Cardiac muscle cell (in vitro differentiated cells and primary cell): ENCODE measurements around the gene PGS1. TPM values are rescaled to one million over a fixed set of nuclear protein-coding genes. Genes with fewer than 3 reads are reported as not detected.

Source experiments
- DNase-seq, 2 donors: peaks; one replicate each; pipeline versions ENCODE4 v3.0.0 to v3.0.0-alpha.2; 2010 to 2017; ENCODE audit warnings: low read depth in 1 of 2, low spot score in 1 of 2
- H3K27ac ChIP-seq: fragments of 200-600 bp; sonication (generic); 2 replicates; pipeline ENCODE4 v1.5.1; 2016
- H3K27me3 ChIP-seq: fragments of 200-600 bp; sonication (generic); 2 replicates; pipeline ENCODE4 v1.6.0; 2016; ENCODE audit warnings: control low read depth
- H3K36me3 ChIP-seq: fragments of 200-600 bp; sonication (generic); 2 replicates; pipeline ENCODE4 v1.5.1; 2016; ENCODE audit warnings: control low read depth
- H3K4me1 ChIP-seq: fragments of 200-600 bp; sonication (generic); 2 replicates; pipeline ENCODE4 v1.8.1; 2017; ENCODE audit warnings: low read depth, mild to moderate bottlenecking, mixed run types
- H3K4me3 ChIP-seq: fragments of 200-600 bp; sonication (generic); 2 replicates; pipeline ENCODE4 v1.5.1; 2016; ENCODE audit warnings: mild to moderate bottlenecking
- H3K9me3 ChIP-seq: fragments of 200-600 bp; sonication (generic); 2 replicates; pipeline ENCODE4 v1.5.1; 2017; ENCODE audit warnings: low read depth, mild to moderate bottlenecking, control low read depth
- CTCF ChIP-seq: IDR thresholded peaks from 2 replicates; pipeline ENCODE4 v1.5.1; 2012; ENCODE audit warnings: low read depth, mild to moderate bottlenecking, low read length
- polyA plus RNA-seq: library from polyadenylated mRNA; unstranded; fragments of >200 nt; fragmentation: Nextera tagmentation; extraction: Ambion mirVana; gene quantifications from 2 replicates; pipeline ENCODE4 v1.2.1, GENCODE V29; 2016
- total RNA-seq: library from RNA; depleted of rRNA; stranded (reverse); fragments of >200 nt; gene quantifications from 2 replicates; pipeline ENCODE4 v1.2.3, GENCODE V29; 2016

PGS1 gene
- total and polyA plus RNA-seq, 2 experiments from 2014 or later = 46.7 to 64.7 TPM

- peak within 1 kb of the TSS; percentile 97 for H3K27ac ChIP-seq
- TF ChIP-seq CTCF = no peak
- peaks cover 51% of the 10 kb centered on the region for H3K4me1 ChIP-seq
These were observed 18.5 kb upstream of the PGS1 start, which contains the start of gene SOCS3 for GRCh38 chr17:78359997-78360370. SOCS3 (minus strand) TSS chr17:78360077; CDS start chr17:78359095, 982 bp downstream.

GRCh38 chr17:78360371-78361224, 17.9 kb upstream of the PGS1 start:
- Histone ChIP-seq H3K27ac (peak overlapping the region; percentile 97), H3K36me3 (no peaks in the 10 kb centered on the region), H3K4me1 (peaks cover 51% of the 10 kb centered on the region), H3K27me3 (no peaks in the 10 kb centered on the region), H3K9me3 (no peaks in the 10 kb centered on the region), H3K4me3 (peak overlapping the region; percentile 86)
- peak; percentile 92 to 95 for DNase-seq
- TF ChIP-seq CTCF = peak; percentile 95

More at GRCh38 chr17:78359997-78360370, 18.5 kb upstream of the PGS1 start, which contains the start of gene SOCS3:
- no peaks in the 10 kb centered on the region for H3K9me3 ChIP-seq
- peak; percentile 98 to 99 for DNase-seq
- H3K36me3 ChIP-seq = no peaks in the 10 kb centered on the region
- H3K27me3 ChIP-seq = no peaks in the 10 kb centered on the region
- H3K4me3 ChIP-seq = peak within 1 kb of the TSS; percentile 86

GRCh38 chr17:78361225-78361701, 17.2 kb upstream of the PGS1 start:
- no peak for TF ChIP-seq CTCF
- Histone ChIP-seq H3K36me3 (no peaks in the 10 kb centered on the region), H3K9me3 (no peaks in the 10 kb centered on the region), H3K4me3 (no peak overlapping the region), H3K27me3 (no peaks in the 10 kb centered on the region), H3K4me1 (peaks cover 51% of the 10 kb centered on the region), H3K27ac (peak overlapping the region; percentile 97)
- DNase-seq = no peak

- DNase-seq = no peak
- Histone ChIP-seq H3K27me3 (no peaks in the 10 kb centered on the region), H3K4me1 (peaks cover 47% of the 10 kb centered on the region), H3K4me3 (no peak overlapping the region), H3K9me3 (no peaks in the 10 kb centered on the region), H3K27ac (no peak overlapping the region), H3K36me3 (no peaks in the 10 kb centered on the region)
- no peak for TF ChIP-seq CTCF
These were observed 16.2 kb upstream of the PGS1 start for GRCh38 chr17:78362232-78362631.

GRCh38 chr17:78362671-78363070, 15.8 kb upstream of the PGS1 start:
- peaks cover 42% of the 10 kb centered on the region for H3K4me1 ChIP-seq
- no peaks in the 10 kb centered on the region for H3K27me3 ChIP-seq
- no peaks in the 10 kb centered on the region for H3K36me3 ChIP-seq
- DNase-seq = no peak
- no peak for TF ChIP-seq CTCF
- no peak overlapping the region for H3K27ac ChIP-seq
- H3K4me3 ChIP-seq = no peak overlapping the region
- H3K9me3 ChIP-seq = no peaks in the 10 kb centered on the region
